HCT116 (cell line): ENCODE data around the gene FBN1. TPM values are rescaled to one million over a fixed set of nuclear protein-coding genes. Genes with fewer than 3 reads are reported as not detected.

Source experiments
- ATAC-seq: fragments of 200-7000 bp; cut with Tn5 transposase; 2 replicates; pipeline ENCODE4 v1.9.1; 2020; ENCODE audit warnings: mild to moderate bottlenecking, moderate library complexity
- BruUV-seq: library from RNA; stranded (reverse); fragments of 400-500 nt; replicated peaks from 2 replicates; lab custom pipeline; 2021; lab: Mats Ljungman, UMichigan
- CTCF ChIA-PET: fragments of 300-600 bp; sonication (Branson Sonifier 250); formaldehyde crosslinking; loops from one replicate; lab custom pipeline; 2021; ENCODE audit warnings: antibody characterized with exemption; lab: Charles Lee
- POLR2A ChIA-PET: fragments of 300-600, 350-600 bp; sonication (Branson Sonifier 250); formaldehyde crosslinking; loops from one replicate; lab custom pipeline; 2021; ENCODE audit warnings: antibody characterized with exemption; lab: Charles Lee
- RAD21 ChIA-PET, 2 experiments: fragments of 300-600 bp; sonication (Branson Sonifier 250); formaldehyde crosslinking; loops; one replicate each; lab custom pipeline; 2023; ENCODE audit warnings: low total read pairs in 2 of 2; ENCODE audit not compliant: uncharacterized antibody in 2 of 2, unreplicated experiment in 2 of 2, low non-redundant PET in 1 of 2; lab: Charles Lee
- DNase-seq: peaks from one replicate; pipeline ENCODE4 v3.0.0-alpha.2; 2010; ENCODE audit warnings: low read depth, low spot score
- H2AFZ ChIP-seq: fragments of 200-600 bp; shearing (Covaris generic), sonication (generic); 2 replicates; pipeline ENCODE4 v1.6.1; 2017; ENCODE audit warnings: low read depth, mixed run types, mixed read lengths, antibody characterized with exemption, low read length; ENCODE audit not compliant: poor library complexity, severe bottlenecking
- H3K27ac ChIP-seq: 2 replicates; pipeline ENCODE4 v1.5.1; 2012; ENCODE audit warnings: low read depth, low read length
- H3K27me3 ChIP-seq: fragments of 200-600 bp; sonication (generic); 2 replicates; pipeline ENCODE4 v1.6.1; 2016; ENCODE audit warnings: mixed run types, low read length, mixed read lengths; ENCODE audit not compliant: insufficient read depth
- H3K36me3 ChIP-seq, 2 experiments: fragments of 200-500 bp in 1 of 2; fragments of 200-600 bp in 1 of 2; sonication (Bioruptor generic) in 1 of 2; sonication (generic) in 1 of 2; 2 replicates each; pipeline versions ENCODE4 v1.5.1 to v1.6.1; 2014 to 2016; ENCODE audit warnings: low read length in 2 of 2, inconsistent platforms in 1 of 2, mixed read lengths in 1 of 2, mixed run types in 1 of 2; ENCODE audit not compliant: insufficient read depth in 2 of 2, control insufficient read depth in 1 of 2
- H3K4me1 ChIP-seq, 2 experiments: fragments of 200-600 bp in 1 of 2; sonication (generic) in 1 of 2; 2 replicates each; pipeline versions ENCODE4 v1.5.1 to v1.6.1; 2012 to 2017; ENCODE audit warnings: low read length in 2 of 2, inconsistent platforms in 1 of 2, mild to moderate bottlenecking in 1 of 2, mixed read lengths in 1 of 2, mixed run types in 1 of 2, moderate library complexity in 1 of 2; ENCODE audit not compliant: insufficient read depth in 2 of 2, control insufficient read depth in 1 of 2
- H3K4me2 ChIP-seq: fragments of 200-600 bp; sonication (generic); 2 replicates; pipeline ENCODE4 v1.6.1; 2017; ENCODE audit warnings: mixed run types, low read length, mixed read lengths
- H3K4me3 ChIP-seq, 2 experiments: fragments of 200-600 bp in 1 of 2; sonication (generic) in 1 of 2; replicated peaks in 1 of 2; 2 replicates each; pipeline ENCODE4 v1.5.1; 2011 to 2016; ENCODE audit warnings: low read length in 2 of 2, control low read depth in 1 of 2, low read depth in 1 of 2, mild to moderate bottlenecking in 1 of 2, mixed read lengths in 1 of 2, mixed run types in 1 of 2
- H3K79me2 ChIP-seq: fragments of 200-600 bp; sonication (generic); 2 replicates; pipeline ENCODE4 v1.6.1; 2017; ENCODE audit warnings: mild to moderate bottlenecking, mixed run types, low read length, moderate library complexity, mixed read lengths; ENCODE audit not compliant: insufficient read depth
- H3K9ac ChIP-seq: fragments of 200-600 bp; sonication (generic); 2 replicates; pipeline ENCODE4 v1.6.1; 2016; ENCODE audit warnings: low read length, mixed read lengths
- H3K9me2 ChIP-seq: fragments of 200-600 bp; sonication (generic), shearing (Covaris generic); 2 replicates; pipeline ENCODE4 v1.6.1; 2017; ENCODE audit warnings: mixed run types, mild to moderate bottlenecking, moderate library complexity; ENCODE audit not compliant: insufficient read depth
- H3K9me3 ChIP-seq, 2 experiments: fragments of 200-500 bp in 1 of 2; fragments of 200-600 bp in 1 of 2; sonication (Bioruptor generic) in 1 of 2; sonication (generic) in 1 of 2; 2 replicates each; pipeline ENCODE4 v1.6.1; 2014 to 2017; ENCODE audit warnings: low read length in 2 of 2, mixed read lengths in 2 of 2, inconsistent platforms in 1 of 2, low read depth in 1 of 2, mild to moderate bottlenecking in 1 of 2, mixed run types in 1 of 2, moderate library complexity in 1 of 2; ENCODE audit not compliant: control insufficient read depth in 1 of 2, insufficient read depth in 1 of 2
- H4K20me1 ChIP-seq: fragments of 200-600 bp; sonication (generic), shearing (Covaris generic); 2 replicates; pipeline ENCODE4 v1.6.1; 2017; ENCODE audit warnings: mixed run types, mild to moderate bottlenecking, moderate library complexity; ENCODE audit not compliant: insufficient read depth
- EZH2phosphoT487 ChIP-seq: fragments of 200-600 bp; IDR thresholded peaks from 2 replicates; pipeline ENCODE4 v1.6.1; 2018; ENCODE audit warnings: antibody characterized with exemption, borderline replicate concordance
- FOSL1 ChIP-seq: IDR thresholded peaks from 2 replicates; pipeline ENCODE4 v1.6.1; 2012; ENCODE audit warnings: low read depth
- POLR2AphosphoS5 ChIP-seq: IDR thresholded peaks from 2 replicates; pipeline ENCODE4 v1.6.1; 2011; ENCODE audit warnings: mild to moderate bottlenecking, low read depth, low read length, moderate library complexity
- SP1 ChIP-seq: IDR thresholded peaks from 2 replicates; pipeline ENCODE4 v1.6.1; 2012; ENCODE audit warnings: low read depth
- YY1 ChIP-seq: IDR thresholded peaks from 2 replicates; pipeline ENCODE4 v1.6.1; 2011; ENCODE audit warnings: low read length, low read depth, moderate library complexity, mild to moderate bottlenecking; ENCODE audit not compliant: insufficient replicate concordance; ENCODE audit errors: extremely low read depth
- ZNF274 ChIP-seq: fragments of 200-500 bp; sonication (Bioruptor generic); IDR thresholded peaks from 2 replicates; pipeline ENCODE4 v1.6.1; 2014; ENCODE audit warnings: mild to moderate bottlenecking, low read depth, low read length, inconsistent platforms
- intact Hi-C: fragments of 100-400 bp; cut with micrococcal nuclease; formaldehyde crosslinking; loops from 2 replicates; pipeline ENCODE4 v1.10.0; 2022
- total RNA-seq: library from RNA; stranded (reverse); gene quantifications from one replicate; pipeline ENCODE4 v1.2.1, GENCODE V29; 2021; ENCODE audit not compliant: unreplicated experiment
- TF ChIP-seq, protein P1 (sequence below), 3 experiments: fragments of 200-600 bp in 1 of 3; sonication (generic) in 1 of 3; IDR thresholded peaks in 2 of 3; conservative IDR thresholded peaks in 1 of 3; 2 replicates each; pipeline ENCODE4 v1.5.1; 2012 to 2017; ENCODE audit warnings: low read depth in 2 of 3, low read length in 2 of 3, antibody characterized with exemption in 1 of 3, borderline replicate concordance in 1 of 3, control low read depth in 1 of 3, mild to moderate bottlenecking in 1 of 3, mixed read lengths in 1 of 3, mixed run types in 1 of 3, moderate library complexity in 1 of 3; ENCODE audit not compliant: insufficient read depth in 1 of 3
- TF ChIP-seq, protein P2 (sequence below): IDR thresholded peaks from 2 replicates; pipeline ENCODE4 v1.6.1; 2012

The FBN1 gene
- total RNA-seq, 1 experiment from 2014 or later: 1.7 TPM

DNA sequence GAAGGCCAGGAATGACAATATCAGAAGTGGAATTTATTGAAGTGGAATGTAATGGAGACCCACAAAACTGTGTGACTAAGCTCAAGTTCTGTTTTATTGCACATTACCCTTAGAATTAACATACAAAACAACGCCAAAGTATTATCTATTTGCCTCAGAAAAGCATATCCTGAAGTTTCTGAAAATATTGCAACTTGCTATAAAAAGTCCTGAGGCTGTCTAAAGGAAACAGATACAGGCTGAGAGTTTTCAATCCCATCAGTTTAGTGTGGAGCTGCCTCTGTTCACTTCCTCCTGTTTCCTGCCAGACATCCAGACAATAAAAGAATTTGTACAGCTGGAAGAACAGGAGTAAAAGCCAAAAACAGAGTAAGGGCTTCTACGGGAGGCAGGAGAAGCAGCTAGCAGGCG is 108.8 kb downstream of the FBN1 start:
- CTCF ChIA-PET: no interaction called here
- Histone ChIP-seq H4K20me1 (no peaks in the 10 kb centered on the region), H3K9me2 (no peaks in the 10 kb centered on the region), H3K4me3 (no peak overlapping the region), H3K36me3 (no peaks in the 10 kb centered on the region), H2AFZ (no peak overlapping the region), H3K79me2 (no peaks in the 10 kb centered on the region), H3K4me2 (no peak overlapping the region), H3K9me3 (no peaks in the 10 kb centered on the region), H3K4me1 (no peaks in the 10 kb centered on the region), H3K27ac (no peak overlapping the region), H3K9ac (no peak overlapping the region), H3K27me3 (no peaks in the 10 kb centered on the region)
- TF ChIP-seq EZH2phosphoT487 (no peak), SP1 (no peak), ZNF274 (no peak), FOSL1 (no peak), YY1 (no peak), POLR2AphosphoS5 (no peak)
- TF ChIP-seq, protein P1, sequence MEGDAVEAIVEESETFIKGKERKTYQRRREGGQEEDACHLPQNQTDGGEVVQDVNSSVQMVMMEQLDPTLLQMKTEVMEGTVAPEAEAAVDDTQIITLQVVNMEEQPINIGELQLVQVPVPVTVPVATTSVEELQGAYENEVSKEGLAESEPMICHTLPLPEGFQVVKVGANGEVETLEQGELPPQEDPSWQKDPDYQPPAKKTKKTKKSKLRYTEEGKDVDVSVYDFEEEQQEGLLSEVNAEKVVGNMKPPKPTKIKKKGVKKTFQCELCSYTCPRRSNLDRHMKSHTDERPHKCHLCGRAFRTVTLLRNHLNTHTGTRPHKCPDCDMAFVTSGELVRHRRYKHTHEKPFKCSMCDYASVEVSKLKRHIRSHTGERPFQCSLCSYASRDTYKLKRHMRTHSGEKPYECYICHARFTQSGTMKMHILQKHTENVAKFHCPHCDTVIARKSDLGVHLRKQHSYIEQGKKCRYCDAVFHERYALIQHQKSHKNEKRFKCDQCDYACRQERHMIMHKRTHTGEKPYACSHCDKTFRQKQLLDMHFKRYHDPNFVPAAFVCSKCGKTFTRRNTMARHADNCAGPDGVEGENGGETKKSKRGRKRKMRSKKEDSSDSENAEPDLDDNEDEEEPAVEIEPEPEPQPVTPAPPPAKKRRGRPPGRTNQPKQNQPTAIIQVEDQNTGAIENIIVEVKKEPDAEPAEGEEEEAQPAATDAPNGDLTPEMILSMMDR (IDR thresholded peaks at IDR 0.05 in 2 of 3, conservative IDR thresholded peaks at IDR 0.05 in 1 of 3; ENCODE audit: borderline replicate concordance in 1 of 3, insufficient read depth in 1 of 3, low read depth in 2 of 3, low read length in 2 of 3): no peak
- TF ChIP-seq, protein P2, sequence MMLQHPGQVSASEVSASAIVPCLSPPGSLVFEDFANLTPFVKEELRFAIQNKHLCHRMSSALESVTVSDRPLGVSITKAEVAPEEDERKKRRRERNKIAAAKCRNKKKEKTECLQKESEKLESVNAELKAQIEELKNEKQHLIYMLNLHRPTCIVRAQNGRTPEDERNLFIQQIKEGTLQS: no peak
- RAD21 ChIA-PET: no interaction called here
- DNase-seq (no peak), ATAC-seq (no peak)
- POLR2A ChIA-PET: no interaction called here
- no TSS peak for BruUV-seq
- intact Hi-C loops: no loop called here
